IPS-20b (cell line): Measurements from ENCODE around the gene FGD6.

ENCODE experiments used
- H3K27ac ChIP-seq: one replicate; pipeline ENCODE4 v1.5.1; 2013; ENCODE audit warnings: low read length
- H3K27me3 ChIP-seq: 2 replicates; pipeline ENCODE4 v1.6.1; 2013; ENCODE audit warnings: mild to moderate bottlenecking, low read length, inconsistent platforms; ENCODE audit not compliant: insufficient read depth
- H3K36me3 ChIP-seq: 2 replicates; pipeline ENCODE4 v1.6.1; 2013; ENCODE audit warnings: low read depth, mild to moderate bottlenecking, inconsistent platforms, low read length, moderate library complexity; ENCODE audit not compliant: insufficient read depth
- H3K4me1 ChIP-seq: 2 replicates; pipeline ENCODE4 v1.6.1; 2013; ENCODE audit warnings: mild to moderate bottlenecking, control low read depth, inconsistent platforms, low read length, moderate library complexity; ENCODE audit not compliant: insufficient read depth
- H3K4me3 ChIP-seq: 2 replicates; pipeline ENCODE4 v1.5.1; 2013; ENCODE audit warnings: mild to moderate bottlenecking, low read length, inconsistent platforms
- H3K9ac ChIP-seq: 2 replicates; pipeline ENCODE4 v1.6.1; 2013; ENCODE audit warnings: low read depth, mild to moderate bottlenecking, inconsistent platforms, low read length, moderate library complexity
- H3K9me3 ChIP-seq: 2 replicates; pipeline ENCODE4 v1.6.1; 2013; ENCODE audit warnings: mild to moderate bottlenecking, low read depth, low read length, inconsistent platforms; ENCODE audit not compliant: insufficient read depth

FGD6 gene

DNA sequence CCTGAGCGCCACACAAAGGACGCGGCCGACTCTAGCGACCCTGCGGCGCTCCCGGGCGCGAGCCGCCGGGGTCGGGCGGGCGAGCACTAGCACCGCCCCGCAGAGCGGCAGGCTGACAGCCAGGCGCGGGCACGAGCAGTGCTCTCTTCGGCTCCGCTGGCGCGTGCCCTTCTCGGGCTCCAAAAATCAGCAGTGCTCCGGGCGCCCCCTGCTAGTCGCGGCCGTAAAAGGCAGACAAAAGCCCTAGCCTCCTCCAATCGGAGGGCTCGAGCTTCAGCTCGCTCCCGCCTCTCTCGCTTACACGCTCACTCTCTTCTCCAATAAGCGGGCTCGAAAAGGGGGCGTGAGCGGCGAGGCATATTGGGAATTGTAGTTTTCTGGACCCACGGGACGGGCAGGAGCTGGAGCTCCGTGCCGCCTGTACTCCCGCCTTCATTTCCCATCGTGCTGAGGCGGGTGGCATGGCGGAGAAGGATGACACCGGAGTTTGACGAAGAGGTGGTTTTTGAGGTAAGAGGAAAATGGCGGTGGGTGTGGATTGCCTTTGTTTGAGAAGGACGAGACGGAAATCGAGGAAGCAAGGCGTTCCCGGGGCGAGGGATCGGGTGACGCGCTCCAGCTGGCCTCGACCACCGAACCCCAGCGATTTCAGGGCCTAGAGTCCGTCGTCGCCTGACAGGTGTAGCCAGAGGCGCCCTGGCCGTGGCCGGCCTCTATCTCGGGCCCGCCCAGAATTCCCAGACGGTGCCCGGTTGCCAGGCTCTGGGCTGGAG is at the start of gene FGD6, which contains the start of gene VEZT:
Gene FGD6, minus strand, starts transcription at position 91 of the 773 bp plus-strand sequence. CDS start 227 bp downstream, outside the sequence.
Gene VEZT, plus strand, starts transcription at position 431 of the 773 bp plus-strand sequence. Its CDS starts 44 bp downstream, at position 475.
- Histone ChIP-seq H3K9ac (peak within 1 kb of the TSS; percentile 94), H3K4me1 (peaks cover 16% of the 10 kb centered on the region; the same call in 1 of the 2 replicates), H3K27me3 (no peaks in the 10 kb centered on the region), H3K36me3 (no peaks in the 10 kb centered on the region), H3K9me3 (no peaks in the 10 kb centered on the region), H3K27ac (peak within 1 kb of the TSS; percentile 69), H3K4me3 (peak within 1 kb of the TSS; percentile 94)

DNA sequence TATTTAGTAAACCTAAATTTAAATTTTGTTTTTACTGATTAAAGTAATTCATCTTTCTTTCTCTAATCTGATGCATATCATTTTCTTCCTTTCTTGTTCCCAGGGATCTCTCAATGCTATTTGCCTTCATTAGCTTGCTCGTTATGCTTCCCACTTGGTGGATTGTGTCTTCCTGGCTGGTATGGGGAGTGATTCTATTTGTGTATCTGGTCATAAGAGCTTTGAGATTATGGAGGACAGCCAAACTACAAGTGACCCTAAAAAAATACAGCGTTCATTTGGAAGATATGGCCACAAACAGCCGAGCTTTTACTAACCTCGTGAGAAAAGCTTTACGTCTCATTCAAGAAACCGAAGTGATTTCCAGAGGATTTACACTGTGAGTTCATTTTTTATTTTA is 49.0 kb upstream of the FGD6 start:
- Histone ChIP-seq H3K4me1 (no peaks in the 10 kb centered on the region), H3K27me3 (no peaks in the 10 kb centered on the region), H3K9ac (no peak overlapping the region), H3K36me3 (peaks cover 79% of the 10 kb centered on the region), H3K9me3 (no peaks in the 10 kb centered on the region), H3K4me3 (no peak overlapping the region), H3K27ac (no peak overlapping the region)

DNA sequence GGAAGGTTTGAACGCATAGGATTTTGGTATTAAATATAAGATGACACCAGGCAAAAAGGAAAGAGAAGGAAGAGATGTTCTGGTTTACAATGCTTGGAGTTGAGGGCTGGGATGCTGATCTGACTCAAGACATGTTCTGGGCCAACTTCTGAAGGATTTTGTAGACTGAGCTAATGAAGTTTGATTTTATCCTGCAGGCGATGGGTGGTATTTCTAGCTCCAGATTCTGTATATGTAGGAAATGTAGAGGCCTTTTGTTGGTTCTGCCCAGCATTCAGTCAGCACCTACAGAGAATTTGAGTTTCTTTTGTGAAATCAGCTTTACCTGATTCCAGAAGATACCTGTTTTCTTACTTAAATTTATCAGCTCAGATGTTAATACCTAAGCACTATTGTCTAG is 48.5 kb upstream of the FGD6 start:
- Histone ChIP-seq H3K4me3 (no peak overlapping the region), H3K27ac (no peak overlapping the region), H3K4me1 (no peaks in the 10 kb centered on the region), H3K9me3 (no peaks in the 10 kb centered on the region), H3K36me3 (peaks cover 75% of the 10 kb centered on the region), H3K9ac (no peak overlapping the region), H3K27me3 (no peaks in the 10 kb centered on the region)

DNA sequence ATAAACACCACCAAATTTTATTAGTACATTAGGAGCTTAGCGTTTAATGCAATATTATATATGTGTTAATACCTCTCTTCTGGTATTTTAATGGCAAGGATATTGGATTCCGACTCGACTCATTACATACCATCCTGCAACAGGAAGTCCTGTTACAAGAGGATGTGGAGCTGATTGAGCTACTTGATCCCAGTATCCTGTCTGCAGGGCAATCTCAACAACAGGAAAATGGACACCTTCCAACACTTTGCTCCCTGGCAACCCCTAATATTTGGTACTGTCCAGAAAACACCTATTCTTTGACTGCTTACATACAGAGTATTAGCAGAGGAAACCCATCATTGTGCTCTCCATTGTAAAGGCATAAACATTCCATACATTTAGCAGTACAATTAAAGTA is 45.5 kb upstream of the FGD6 start:
- Histone ChIP-seq H3K27ac (no peak overlapping the region), H3K9me3 (no peaks in the 10 kb centered on the region), H3K27me3 (no peaks in the 10 kb centered on the region), H3K4me3 (no peak overlapping the region), H3K36me3 (peaks cover 73% of the 10 kb centered on the region), H3K9ac (no peak overlapping the region), H3K4me1 (no peaks in the 10 kb centered on the region; the same call in 1 of the 2 replicates)

DNA sequence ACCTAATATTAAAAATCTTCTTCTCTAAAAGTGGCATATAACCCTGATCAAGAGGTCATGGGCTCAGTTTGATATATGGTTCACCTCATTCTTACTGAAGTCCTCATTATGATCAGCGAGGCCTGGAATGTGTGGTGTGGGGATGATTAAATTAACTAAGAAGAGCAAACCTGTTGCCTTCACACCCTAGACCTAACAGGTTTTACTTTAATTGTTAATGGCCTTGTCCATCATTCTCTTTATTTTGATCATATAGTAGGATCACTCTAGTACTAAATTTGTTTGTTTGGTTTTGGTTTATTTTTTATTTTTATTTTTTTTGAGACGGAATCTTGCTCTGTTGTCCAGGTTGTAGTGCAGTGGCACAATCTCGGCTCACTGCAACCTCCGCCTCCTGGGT is 43.8 kb upstream of the FGD6 start:
- Histone ChIP-seq H3K4me1 (peaks cover 17% of the 10 kb centered on the region; the same call in 1 of the 2 replicates), H3K36me3 (peaks cover 68% of the 10 kb centered on the region), H3K27me3 (no peaks in the 10 kb centered on the region), H3K9ac (no peak overlapping the region), H3K27ac (no peak overlapping the region), H3K4me3 (no peak overlapping the region), H3K9me3 (no peaks in the 10 kb centered on the region)

DNA sequence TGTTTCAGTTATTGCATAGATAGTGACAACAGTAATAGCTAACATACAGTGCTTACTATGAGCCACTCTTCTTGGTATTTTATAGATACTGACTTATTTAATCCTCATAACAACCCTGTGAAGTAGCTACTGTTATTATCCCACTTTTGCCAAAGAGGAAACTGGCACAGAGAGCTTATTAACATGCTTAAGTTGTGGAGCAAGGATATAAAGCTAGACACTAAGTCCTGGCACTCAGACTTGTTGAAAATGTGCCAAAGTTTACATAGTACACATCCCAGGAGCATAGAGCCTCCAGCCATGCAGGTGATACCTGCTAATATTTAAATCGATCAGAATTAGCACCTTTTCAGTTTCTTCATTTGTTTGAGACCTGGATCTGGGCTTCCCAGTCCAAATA is 42.1 kb upstream of the FGD6 start:
- Histone ChIP-seq H3K4me1 (peaks cover 17% of the 10 kb centered on the region; the same call in 1 of the 2 replicates), H3K9ac (no peak overlapping the region), H3K4me3 (no peak overlapping the region), H3K36me3 (peaks cover 72% of the 10 kb centered on the region), H3K27me3 (no peaks in the 10 kb centered on the region), H3K9me3 (no peaks in the 10 kb centered on the region), H3K27ac (no peak overlapping the region)

DNA sequence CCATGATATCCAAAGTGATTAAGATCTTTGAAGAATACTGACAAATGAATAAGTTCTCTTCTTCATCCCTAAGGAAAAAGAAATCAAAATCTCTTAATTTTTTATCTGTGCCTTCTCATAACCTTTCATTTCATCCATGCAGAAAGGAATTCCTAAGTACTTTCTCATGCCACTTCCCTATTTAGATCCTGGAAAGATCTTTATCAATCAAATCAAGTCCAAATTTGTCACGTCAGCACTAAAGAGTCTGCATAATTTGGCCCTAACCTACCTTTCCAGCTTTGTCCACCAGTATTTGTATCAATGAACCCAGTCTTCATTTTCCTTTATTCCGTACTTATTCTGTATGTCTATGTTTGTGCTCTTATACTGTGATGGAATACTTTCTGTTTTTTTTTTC is 41.5 kb upstream of the FGD6 start:
- Histone ChIP-seq H3K9ac (no peak overlapping the region), H3K36me3 (peaks cover 68% of the 10 kb centered on the region), H3K27me3 (no peaks in the 10 kb centered on the region), H3K4me1 (peaks cover 17% of the 10 kb centered on the region; the same call in 1 of the 2 replicates), H3K27ac (no peak overlapping the region), H3K4me3 (no peak overlapping the region), H3K9me3 (no peaks in the 10 kb centered on the region)

DNA sequence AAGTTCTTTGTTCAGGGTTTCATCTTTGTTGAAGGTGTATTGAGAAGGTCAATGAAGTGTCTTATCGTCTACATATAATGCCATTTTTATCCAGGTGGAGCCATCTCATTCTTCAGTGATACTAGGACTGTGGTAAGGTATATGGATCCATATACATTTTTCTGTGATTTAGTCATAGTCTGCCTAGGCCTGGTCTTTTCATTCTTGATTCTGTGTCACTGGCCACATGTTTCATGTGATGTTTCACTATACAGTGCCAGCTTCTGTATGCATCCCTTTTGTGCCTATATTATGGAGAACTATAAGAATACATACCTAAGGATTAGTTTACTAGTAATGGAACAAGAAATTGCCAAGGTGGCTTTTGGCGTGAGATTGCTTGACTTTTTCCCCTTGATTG is 40.9 kb upstream of the FGD6 start:
- peaks cover 17% of the 10 kb centered on the region; the same call in 1 of the 2 replicates for H3K4me1 ChIP-seq
- H3K9me3 ChIP-seq = no peaks in the 10 kb centered on the region
- H3K36me3 ChIP-seq = peaks cover 66% of the 10 kb centered on the region
- H3K4me3 ChIP-seq = no peak overlapping the region
- no peaks in the 10 kb centered on the region for H3K27me3 ChIP-seq
- H3K27ac ChIP-seq = no peak overlapping the region
- no peak overlapping the region for H3K9ac ChIP-seq

DNA sequence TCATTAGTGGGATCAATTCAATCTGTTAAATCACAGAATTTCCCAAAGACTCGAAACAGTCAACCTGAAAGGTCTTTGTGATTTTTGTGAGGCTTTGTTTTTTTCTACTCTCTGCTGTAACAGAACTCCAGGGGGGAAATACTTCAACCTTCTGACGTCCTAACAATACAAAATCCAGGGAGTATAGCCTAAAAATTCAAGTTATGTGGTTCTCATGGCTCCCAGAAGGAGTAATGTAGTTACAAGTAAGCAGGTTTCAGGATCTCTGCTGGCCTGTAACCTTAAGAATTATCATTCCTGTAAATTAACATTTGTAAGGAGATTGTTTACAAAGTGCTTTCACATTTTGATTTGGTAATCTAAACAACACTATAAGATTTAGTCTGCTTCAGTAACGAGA is 40.3 kb upstream of the FGD6 start:
- H3K36me3 ChIP-seq = peaks cover 64% of the 10 kb centered on the region
- H3K9me3 ChIP-seq = no peaks in the 10 kb centered on the region
- peaks cover 17% of the 10 kb centered on the region; the same call in 1 of the 2 replicates for H3K4me1 ChIP-seq
- no peaks in the 10 kb centered on the region for H3K27me3 ChIP-seq
- H3K27ac ChIP-seq = no peak overlapping the region
- H3K9ac ChIP-seq = peak overlapping the region; percentile 28
- H3K4me3 ChIP-seq = peak overlapping the region; percentile 17; the same call in 1 of the 2 replicates

DNA sequence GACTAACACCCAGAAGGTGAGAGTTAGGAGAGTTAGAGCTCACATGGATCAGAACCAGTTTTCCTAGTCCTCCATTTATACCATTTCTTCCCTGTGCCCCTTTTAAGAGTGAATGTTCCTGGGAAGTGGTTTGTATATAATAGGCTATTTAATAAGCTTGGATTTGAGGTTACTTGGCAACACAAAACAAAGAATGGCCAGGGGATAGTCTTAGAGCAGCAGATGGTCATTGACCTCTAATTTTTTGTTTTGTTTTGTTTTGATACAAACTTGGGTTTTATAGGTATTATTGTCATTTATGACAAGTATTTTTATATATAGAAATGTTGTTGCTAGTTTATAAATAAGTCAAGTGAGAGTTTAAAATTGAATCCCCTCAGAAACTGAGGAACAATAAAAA is 36.1 kb upstream of the FGD6 start:
- Histone ChIP-seq H3K27ac (no peak overlapping the region), H3K36me3 (peaks cover 46% of the 10 kb centered on the region)

DNA sequence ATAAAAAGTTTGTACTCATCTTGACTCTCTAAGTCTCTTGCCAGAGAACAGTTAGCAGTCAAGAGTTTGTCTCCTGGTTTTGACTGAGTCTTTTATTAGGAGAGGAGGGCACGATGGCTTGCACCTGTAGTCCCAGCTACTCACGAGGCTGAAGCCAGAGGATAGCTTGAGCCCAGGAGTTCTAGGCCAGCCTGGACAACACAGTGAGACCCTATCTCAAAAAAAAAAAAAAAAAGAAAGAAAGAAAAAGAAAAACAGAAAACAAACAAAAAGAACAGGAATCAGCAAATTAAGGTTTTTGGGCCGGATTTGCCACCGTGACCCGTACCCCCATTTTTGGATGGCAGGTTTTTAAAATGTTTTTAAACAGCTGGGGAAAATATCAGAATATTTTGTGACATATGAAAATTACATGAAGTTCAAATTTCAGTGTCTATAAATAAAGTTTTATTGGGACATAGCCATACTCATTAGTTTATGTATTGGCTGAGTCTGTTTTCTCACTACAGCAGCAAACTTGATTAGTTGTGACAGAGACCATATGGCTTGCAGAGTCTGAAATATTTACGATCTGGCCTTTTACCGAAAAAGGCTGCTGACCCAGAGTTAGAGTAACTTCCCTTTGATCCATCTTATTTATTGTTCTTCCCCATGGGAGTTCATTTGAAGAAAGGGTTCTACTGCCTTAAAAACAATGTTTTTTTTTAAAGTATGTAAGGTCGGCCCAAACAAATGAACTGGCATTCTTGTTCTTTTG is 31.5 kb upstream of the FGD6 start:
- H3K27me3 ChIP-seq = no peaks in the 10 kb centered on the region
- no peak overlapping the region for H3K4me3 ChIP-seq
- no peak overlapping the region for H3K27ac ChIP-seq
- H3K36me3 ChIP-seq = peaks cover 16% of the 10 kb centered on the region
- H3K9ac ChIP-seq = no peak overlapping the region
- H3K4me1 ChIP-seq = peaks cover 5% of the 10 kb centered on the region; the same call in 1 of the 2 replicates
- H3K9me3 ChIP-seq = no peaks in the 10 kb centered on the region

More for the DNA sequence above, 36.1 kb upstream of the FGD6 start:
- Histone ChIP-seq H3K4me1 (peaks cover 21% of the 10 kb centered on the region; the same call in 1 of the 2 replicates), H3K27me3 (no peaks in the 10 kb centered on the region), H3K4me3 (no peak overlapping the region), H3K9me3 (no peaks in the 10 kb centered on the region), H3K9ac (no peak overlapping the region)
